CD4-positive, alpha-beta memory T cell (primary cell): Measurements from ENCODE around the gene TSPAN10. TPM values are rescaled to one million over a fixed set of nuclear protein-coding genes. Genes with fewer than 3 reads are reported as not detected.
A peak's percentile ranks its signal among the peaks of the same experiment; 100 is the strongest.

Experiments used
- CTCF ChIA-PET: fragments of 350-600 bp; sonication (Branson Sonifier 250); formaldehyde crosslinking; loops from one replicate; lab custom pipeline; 2021; ENCODE audit warnings: inconsistent platforms; ENCODE audit not compliant: partially characterized antibody; lab: Charles Lee
- POLR2A ChIA-PET: fragments of 350-600 bp; sonication (Branson Sonifier 250); formaldehyde crosslinking; loops from one replicate; lab custom pipeline; 2021; ENCODE audit not compliant: partially characterized antibody; lab: Charles Lee
- DNase-seq, 5 donors: peaks; one replicate each; pipeline versions ENCODE4 v3.0.0 to v3.0.0-alpha.2; 2020 to 2022; ENCODE audit warnings: mixed read lengths in 1 of 5
- H3K27ac ChIP-seq: one replicate; pipeline ENCODE4 v1.7.0; 2013; ENCODE audit warnings: low read depth, low read length
- H3K27me3 ChIP-seq: 2 replicates; pipeline ENCODE4 v1.7.0; 2013; ENCODE audit warnings: mild to moderate bottlenecking, low read length, moderate library complexity; ENCODE audit not compliant: insufficient read depth
- H3K36me3 ChIP-seq: 2 replicates; pipeline ENCODE4 v1.7.0; 2013; ENCODE audit warnings: mild to moderate bottlenecking, low read length, moderate library complexity; ENCODE audit not compliant: insufficient read depth
- H3K4me1 ChIP-seq: 2 replicates; pipeline ENCODE4 v1.7.0; 2013; ENCODE audit warnings: mild to moderate bottlenecking, low read length, moderate library complexity; ENCODE audit not compliant: insufficient read depth
- H3K4me3 ChIP-seq, 2 donors: one replicate each; pipeline ENCODE4 v1.7.0; 2013; ENCODE audit warnings: low read length in 2 of 2, mild to moderate bottlenecking in 1 of 2
- H3K9me3 ChIP-seq, 2 donors: one replicate each; pipeline ENCODE4 v1.7.0; 2013; ENCODE audit warnings: low read length in 2 of 2, control low read depth in 1 of 2; ENCODE audit not compliant: control insufficient read depth in 1 of 2
- H3K27ac Mint-ChIP-seq, 7 donors: one replicate each; pipeline ENCODE4 v1.8.0; 2020 to 2021; ENCODE audit warnings: mixed read lengths in 7 of 7, mild to moderate bottlenecking in 6 of 7, inconsistent platforms in 3 of 7, moderate library complexity in 3 of 7
- H3K27me3 Mint-ChIP-seq, 2 donors: one replicate each; pipeline ENCODE4 v1.8.0; 2020 to 2021; ENCODE audit warnings: mixed read lengths in 2 of 2
- H3K36me3 Mint-ChIP-seq, 2 donors: one replicate each; pipeline ENCODE4 v1.8.0; 2020 to 2021; ENCODE audit warnings: mixed read lengths in 2 of 2, inconsistent platforms in 1 of 2, mild to moderate bottlenecking in 1 of 2
- H3K4me1 Mint-ChIP-seq, 4 donors: one replicate each; pipeline ENCODE4 v1.8.0; 2020 to 2021; ENCODE audit warnings: mixed read lengths in 4 of 4, mild to moderate bottlenecking in 1 of 4
- H3K4me3 Mint-ChIP-seq, 8 donors: one replicate each; pipeline ENCODE4 v1.8.0; 2020 to 2021; ENCODE audit warnings: mixed read lengths in 8 of 8, mild to moderate bottlenecking in 7 of 8, moderate library complexity in 6 of 8, inconsistent platforms in 3 of 8
- H3K9me3 Mint-ChIP-seq, 8 donors: one replicate each; pipeline ENCODE4 v1.8.0; 2020 to 2021; ENCODE audit warnings: mixed read lengths in 8 of 8, mild to moderate bottlenecking in 5 of 8, inconsistent platforms in 3 of 8, moderate library complexity in 1 of 8
- intact Hi-C: fragments of 100-400 bp; cut with micrococcal nuclease; formaldehyde crosslinking; loops from one replicate; pipeline ENCODE4 v1.15.1; 2023
- microRNA-seq: library from miRNA; unstranded; fragments of <30 nt; microRNA quantifications from one replicate; pipeline ENCODE4 v1.2.0, GENCODE V29; 2021; ENCODE audit warnings: borderline replicate concordance, borderline number of aligned reads, borderline microRNAs expressed, mixed read lengths
- polyA plus RNA-seq, 2 donors: library from polyadenylated mRNA; unstranded; fragments of 300-500 nt; fragmentation: Illumina TruSeq; gene quantifications; one replicate each; pipeline ENCODE4 v1.2.3, GENCODE V29; 2021
- total RNA-seq, 2 experiments: library from RNA; stranded (reverse); gene quantifications; one replicate each; pipeline ENCODE4 v1.2.3, GENCODE V29; 2021

TSPAN10 gene
- total and polyA plus RNA-seq, 4 experiments from 2014 or later: 0.10 to 1.2 (median 0.65) TPM

- intact Hi-C loops: no loop called here
- POLR2A ChIA-PET: interaction anchor here (1.4 to 2.0 kb wide), 2 partner anchors 13 to 14 kb away, joined by 3 to 5 read pairs; partner anchors contain the start of genes ARL16 and HGS
Observed at GRCh38 chr17:81697261-81698044, 60.5 kb downstream of the TSPAN10 start.

More at GRCh38 chr17:81697261-81698044, 60.5 kb downstream of the TSPAN10 start:
- H3K4me1 ChIP-seq: peaks cover 18% of the 10 kb centered on the region
- Mint-ChIP-seq H3K4me1 (peaks cover 7 to 18% (median 10%) of the 10 kb centered on the region in 4 donors), H3K4me3 (no peak overlapping the region), H3K27ac (peak overlapping the region in 1 of 7 donors; percentile 51), H3K27me3 (no peaks in the 10 kb centered on the region), H3K36me3 (peaks cover 14 to 38% of the 10 kb centered on the region in 2 donors), H3K9me3 (no peaks in the 10 kb centered on the region)
- H3K4me3 ChIP-seq: no peak overlapping the region
- CTCF ChIA-PET: no interaction called here
- no peak for DNase-seq
- no peak overlapping the region for H3K27ac ChIP-seq
- H3K27me3 ChIP-seq: no peaks in the 10 kb centered on the region
- H3K9me3 ChIP-seq: no peaks in the 10 kb centered on the region
- peaks cover 51% of the 10 kb centered on the region for H3K36me3 ChIP-seq

Small RNAs within 50 kb of the gene (microRNA-seq; reads per million reads assigned to microRNA genes)
- not detected for gene MIR6786

Other genes with a start within 250 kb of the TSPAN10 start
- not detected for gene BAHCC1, start 241.7 kb upstream of the TSPAN10 start, total RNA-seq
- gene BAHCC1, start 241.7 kb upstream of the TSPAN10 start, polyA plus RNA-seq: not detected
- gene ACTG1, start 124.4 kb upstream of the TSPAN10 start, total RNA-seq: 1,000 to 10,000 TPM; 1,031 to 1,038 TPM
- gene ACTG1, start 124.4 kb upstream of the TSPAN10 start, polyA plus RNA-seq: 1,000 to 10,000 TPM; 1,338 to 1,651 TPM
- 1 to 10 TPM in 1 of 2 experiments, under 1 TPM in 1; 0.75 to 1.0 TPM for gene FSCN2, start 108.8 kb upstream of the TSPAN10 start, total RNA-seq
- under 1 TPM in 1 of 2 donors, not detected in 1; 0.20 TPM for gene FSCN2, start 108.8 kb upstream of the TSPAN10 start, polyA plus RNA-seq
- gene FAAP100, start 84.8 kb upstream of the TSPAN10 start, total RNA-seq: 10 to 100 TPM; 51.0 to 56.0 TPM
- 10 to 100 TPM in 1 of 2 donors, 1 to 10 TPM in 1; 8.5 to 16.8 TPM for gene FAAP100, start 84.8 kb upstream of the TSPAN10 start, polyA plus RNA-seq
- gene NPLOC4, start 84 bp upstream of the TSPAN10 start, total RNA-seq: 100 to 1,000 TPM in 1 of 2 experiments, 10 to 100 TPM in 1; 91.0 to 105 TPM
- 10 to 100 TPM; 61.1 to 70.6 TPM for gene NPLOC4, start 84 bp upstream of the TSPAN10 start, polyA plus RNA-seq
- 1 to 10 TPM in 1 of 2 experiments, under 1 TPM in 1; 0.87 to 1.3 TPM for gene PDE6G, start 19.3 kb downstream of the TSPAN10 start, total RNA-seq
- 1 to 10 TPM in 1 of 2 donors, under 1 TPM in 1; 0.83 to 1.2 TPM for gene PDE6G, start 19.3 kb downstream of the TSPAN10 start, polyA plus RNA-seq
- gene OXLD1, start 29.4 kb downstream of the TSPAN10 start, total RNA-seq: 10 to 100 TPM; 52.5 to 60.8 TPM
- gene OXLD1, start 29.4 kb downstream of the TSPAN10 start, polyA plus RNA-seq: 10 to 100 TPM; 68.8 to 83.2 TPM
- gene CCDC137, start 29.5 kb downstream of the TSPAN10 start, total RNA-seq: 10 to 100 TPM; 28.0 to 29.3 TPM
- gene CCDC137, start 29.5 kb downstream of the TSPAN10 start, polyA plus RNA-seq: 10 to 100 TPM in 1 of 2 donors, 1 to 10 TPM in 1; 5.3 to 17.0 TPM
- gene ARL16, start 46.6 kb downstream of the TSPAN10 start, total RNA-seq: 10 to 100 TPM; 25.9 to 27.7 TPM
- gene ARL16, start 46.6 kb downstream of the TSPAN10 start, polyA plus RNA-seq: 10 to 100 TPM; 25.3 to 45.5 TPM
- 100 to 1,000 TPM; 182 to 206 TPM for gene HGS, start 46.8 kb downstream of the TSPAN10 start, total RNA-seq
- 10 to 100 TPM; 18.9 to 46.4 TPM for gene HGS, start 46.8 kb downstream of the TSPAN10 start, polyA plus RNA-seq
- gene MRPL12, start 66.2 kb downstream of the TSPAN10 start, total RNA-seq: 10 to 100 TPM; 21.9 to 25.6 TPM
- 10 to 100 TPM; 42.5 to 47.5 TPM for gene MRPL12, start 66.2 kb downstream of the TSPAN10 start, polyA plus RNA-seq
- gene SLC25A10, start 75.1 kb downstream of the TSPAN10 start, total RNA-seq: 1 to 10 TPM; 4.0 to 5.0 TPM
- gene SLC25A10, start 75.1 kb downstream of the TSPAN10 start, polyA plus RNA-seq: 1 to 10 TPM; 3.2 to 5.2 TPM
- not detected for gene GCGR, start 167.0 kb downstream of the TSPAN10 start, total RNA-seq
- gene GCGR, start 167.0 kb downstream of the TSPAN10 start, polyA plus RNA-seq: not detected
- 10 to 100 TPM; 65.8 to 71.0 TPM for gene MCRIP1, start 196.1 kb downstream of the TSPAN10 start, total RNA-seq
- gene MCRIP1, start 196.1 kb downstream of the TSPAN10 start, polyA plus RNA-seq: 10 to 100 TPM; 66.7 to 87.2 TPM
- gene PPP1R27, start 197.9 kb downstream of the TSPAN10 start, total RNA-seq: not detected
- under 1 TPM in 1 of 2 donors, not detected in 1; 0.18 TPM for gene PPP1R27, start 197.9 kb downstream of the TSPAN10 start, polyA plus RNA-seq
- 100 to 1,000 TPM; 392 to 409 TPM for gene P4HB, start 223.3 kb downstream of the TSPAN10 start, total RNA-seq
- 100 to 1,000 TPM; 272 to 339 TPM for gene P4HB, start 223.3 kb downstream of the TSPAN10 start, polyA plus RNA-seq
- gene ARHGDIA, start 234.1 kb downstream of the TSPAN10 start, total RNA-seq: 100 to 1,000 TPM; 380 to 382 TPM
- gene ARHGDIA, start 234.1 kb downstream of the TSPAN10 start, polyA plus RNA-seq: 100 to 1,000 TPM in 1 of 2 donors, 10 to 100 TPM in 1; 84.8 to 205 TPM